SIG-M5 (cell line): Measurements from ENCODE around the gene EEF2.
"Not testable (repeated sequence)": the region's sequence is repeated elsewhere in the genome, so short reads cannot be mapped to it uniquely, and the experiment has no call there.

Experiments
- DNase-seq: peaks from one replicate; lab custom pipeline; 2025; lab: John Stamatoyannopoulos, UW

EEF2 gene

GRCh38 chr19:3944018-3944721 is 41.1 kb downstream of the EEF2 start:
- DNase-seq: no peak

GRCh38 chr19:3942790-3943409 is 42.4 kb downstream of the EEF2 start:
- no peak for DNase-seq

- DNase-seq: not testable (repeated sequence)
Measured at GRCh38 chr19:3938300-3938950, 46.8 kb downstream of the EEF2 start.

- DNase-seq: no peak
Measured at GRCh38 chr19:3936506-3937442, 48.5 kb downstream of the EEF2 start.

- DNase-seq: no peak
Measured at GRCh38 chr19:3932931-3933810, 52.1 kb downstream of the EEF2 start, which contains the start of gene NMRK2. Gene NMRK2, plus strand, starts transcription at chr19:3933069. Its CDS starts 603 bp downstream, at chr19:3933672.

GRCh38 chr19:3931041-3931440 is 54.2 kb downstream of the EEF2 start:
- no peak for DNase-seq
